Peyer's patch (tissue), 4 donors: ENCODE data around the gene GRAPL.
"Not testable (repeated sequence)": the region's sequence is repeated elsewhere in the genome, so short reads cannot be mapped to it uniquely, and the experiment has no call there.

Experiments used
- CTCF ChIP-seq, 6 experiments: fragments of 450-650 bp in 4 of 6; fragments of 200-600 bp in 2 of 6; sonication (generic) in 1 of 6; IDR thresholded peaks; one replicate each; pipeline ENCODE4 v1.5.1; 2017 to 2019; ENCODE audit warnings: antibody characterized with exemption in 6 of 6, mild to moderate bottlenecking in 3 of 6, moderate library complexity in 1 of 6
- POLR2A ChIP-seq, 2 donors: fragments of 450-650 bp; IDR thresholded peaks; one replicate each; pipeline ENCODE4 v1.5.1; 2017; ENCODE audit warnings: antibody characterized with exemption in 2 of 2, mild to moderate bottlenecking in 2 of 2, moderate library complexity in 2 of 2

GRCh38 chr17:19174422-19174821, 47.0 kb downstream of the GRAPL start:
- TF ChIP-seq POLR2A, CTCF (IDR thresholded peaks at IDR 0.05): not testable (repeated sequence)
